Activated CD8-positive, alpha-beta memory T cell treated with anti-CD3 and anti-CD28 coated beads, Interleukin-2, amount 50 U/mL, for 1 hour (primary cell): ENCODE results near the gene NKX2-8.

Experiments used
- DNase-seq: peaks from one replicate; pipeline ENCODE4 v3.0.0-alpha.2; 2020; ENCODE audit errors: extremely low read depth

The NKX2-8 gene

DNA sequence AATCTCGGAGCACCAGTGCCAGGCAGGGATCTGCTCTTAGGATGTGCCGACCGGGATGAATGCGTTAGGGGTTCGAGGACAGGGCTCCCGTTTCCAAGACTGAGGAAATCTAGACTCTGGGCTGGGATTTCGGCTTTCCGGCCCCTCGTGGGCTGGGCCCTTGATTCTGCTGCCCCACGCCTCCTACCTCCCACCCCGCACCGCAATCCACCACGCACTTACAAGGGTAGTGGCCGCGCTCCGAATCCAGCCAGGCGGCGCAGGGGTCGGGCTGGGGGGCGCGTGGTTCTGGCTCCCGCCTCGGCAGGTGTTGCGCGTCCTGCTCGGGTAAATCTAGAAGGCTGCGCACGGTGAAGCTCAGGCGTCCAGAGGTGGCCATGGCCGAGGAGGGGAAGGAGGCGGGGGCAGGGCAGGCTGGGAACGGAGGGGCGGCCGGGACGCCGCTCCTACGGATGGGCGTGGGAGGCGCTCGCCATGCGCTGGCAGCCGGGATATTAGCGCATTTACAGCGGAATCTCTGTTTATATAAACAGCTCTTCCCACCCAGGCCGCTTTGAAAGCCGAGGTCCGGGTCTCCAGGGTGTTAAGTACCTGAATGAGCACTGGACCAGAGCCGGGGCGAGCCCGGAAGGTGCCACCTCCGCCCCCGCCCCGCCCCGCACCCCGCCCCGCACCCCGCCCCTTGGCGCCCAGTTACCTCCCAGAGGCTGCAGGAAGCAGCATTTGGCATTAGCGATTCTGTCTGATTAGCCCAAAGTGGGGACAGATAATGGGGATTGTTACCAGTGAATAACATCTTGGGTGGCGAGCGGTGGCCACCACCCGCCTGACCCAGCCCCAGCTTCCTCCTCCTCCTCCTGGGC, at the start of gene NKX2-8:
Gene NKX2-8 (minus strand): TSS at position 604 of the 863 bp plus-strand sequence. CDS start 225 bp downstream, at position 379.
- DNase-seq, result no peak

DNA sequence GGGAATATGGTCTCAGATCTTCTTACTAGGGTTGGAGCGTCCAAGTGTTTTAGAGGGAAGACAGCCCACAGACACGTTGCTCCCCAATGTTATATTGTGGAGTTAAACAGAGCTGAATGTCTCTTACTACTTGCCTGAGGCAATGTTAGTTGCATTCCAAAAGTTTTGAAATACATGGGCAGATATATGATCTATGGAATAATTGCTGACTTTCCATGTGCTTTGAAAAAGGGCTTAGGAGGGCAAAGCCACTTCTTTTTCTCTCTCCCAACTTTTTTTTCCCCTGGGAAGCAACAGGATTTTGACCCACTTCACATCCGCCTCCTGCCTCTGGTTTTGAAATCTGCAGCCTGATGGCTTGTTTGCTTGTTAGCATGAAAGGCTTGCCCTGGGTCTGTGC, 45.6 kb upstream of the NKX2-8 start:
- DNase-seq, result no peak

DNA sequence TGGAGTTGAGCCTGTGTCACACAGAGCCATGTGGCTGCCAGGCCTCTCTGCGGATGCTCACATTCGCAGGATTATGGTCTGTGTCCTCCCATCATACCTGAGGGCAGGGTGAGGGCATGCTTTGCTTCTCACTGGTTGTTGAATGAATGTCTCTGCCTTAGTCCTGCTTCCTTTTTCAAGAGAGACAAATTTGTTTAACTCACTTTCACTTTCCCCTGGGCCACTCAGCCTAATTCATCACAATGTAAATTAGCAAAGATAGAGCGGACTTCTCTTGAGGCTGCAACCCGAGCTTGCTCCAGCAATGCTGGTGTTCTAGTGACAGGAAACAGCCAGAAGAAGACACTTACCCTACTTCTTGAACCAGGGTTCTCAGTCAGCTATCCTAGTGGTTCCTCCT, 43.7 kb upstream of the NKX2-8 start:
- DNase-seq, result no peak

DNA sequence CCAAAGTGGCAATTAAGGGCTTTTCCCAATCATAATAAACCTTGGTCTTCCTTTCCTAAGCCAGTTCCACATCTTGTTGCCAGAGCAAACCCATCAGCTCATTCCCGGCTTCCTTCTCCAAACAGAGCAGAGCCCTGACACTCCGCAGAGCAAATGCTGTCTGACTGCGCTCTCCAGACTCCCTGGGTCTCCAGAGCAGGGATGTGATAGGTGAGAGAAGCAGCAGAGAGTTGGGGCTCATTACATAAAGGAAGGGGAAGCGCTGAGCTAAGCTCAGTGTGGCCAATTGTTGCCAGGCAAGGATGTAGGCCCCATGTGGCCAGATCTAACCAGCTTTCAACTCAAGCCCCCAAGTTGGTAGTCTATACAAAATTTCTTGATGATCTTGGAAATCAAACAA, 43.0 kb upstream of the NKX2-8 start:
- no peak for DNase-seq

DNA sequence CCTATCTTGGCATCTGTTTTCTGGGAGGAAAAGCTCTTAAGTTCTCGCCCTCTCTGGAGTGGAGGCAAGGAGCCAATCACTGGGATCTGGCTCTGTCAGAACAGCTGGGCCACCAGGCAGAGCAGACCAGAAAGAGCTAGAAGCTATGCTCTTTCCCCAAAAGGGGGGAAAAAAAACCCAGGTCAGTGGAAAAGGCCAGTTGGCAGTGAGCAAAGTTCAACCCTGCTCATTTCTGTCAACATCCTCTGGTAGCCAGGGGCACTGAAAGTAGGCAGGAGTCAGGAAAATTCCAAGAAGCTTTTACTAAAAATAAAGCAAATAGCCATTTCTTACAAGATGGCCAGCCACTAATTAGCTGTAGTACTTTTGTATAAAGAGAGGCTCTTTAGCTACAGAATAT, 42.6 kb upstream of the NKX2-8 start:
- DNase-seq, result no peak

DNA sequence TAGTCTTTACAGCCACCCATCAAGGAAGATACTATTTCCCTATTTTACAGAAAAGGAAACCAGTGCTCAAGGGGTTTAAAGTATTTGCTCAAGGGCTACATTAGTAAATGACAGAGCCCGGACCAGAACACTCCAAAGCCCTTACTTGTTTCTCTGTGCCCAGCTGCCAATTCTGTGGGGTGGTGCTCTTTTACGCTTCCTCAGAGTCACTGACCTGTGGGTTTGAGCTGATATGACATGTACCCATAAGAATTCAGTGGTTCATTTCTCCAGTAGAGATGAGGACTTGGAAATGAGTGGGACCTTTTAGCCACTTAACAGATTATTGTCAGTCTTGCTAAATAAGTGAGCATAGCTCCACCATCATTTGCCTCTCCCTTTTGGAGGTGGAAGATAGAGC, 37.4 kb upstream of the NKX2-8 start:
- no peak for DNase-seq

DNA sequence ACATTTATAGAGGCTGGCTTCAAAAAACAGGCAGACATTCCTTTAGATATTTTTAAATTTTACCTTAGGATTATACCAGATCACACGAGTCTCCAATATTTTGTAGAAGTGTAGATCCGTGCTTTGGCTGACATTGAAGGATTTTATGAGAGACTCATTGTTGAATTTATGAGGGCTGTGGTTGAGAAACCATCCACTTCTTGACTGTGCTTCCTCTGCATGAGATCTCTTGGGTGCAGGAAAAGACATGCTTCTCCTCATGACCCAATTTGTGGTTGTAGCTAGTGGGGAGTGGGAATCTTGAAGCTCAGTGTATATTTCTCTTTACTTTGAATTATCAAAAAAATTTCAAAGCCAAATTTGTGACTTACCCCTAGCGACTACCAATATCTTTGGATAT, 36.7 kb upstream of the NKX2-8 start:
- DNase-seq, result no peak

DNA sequence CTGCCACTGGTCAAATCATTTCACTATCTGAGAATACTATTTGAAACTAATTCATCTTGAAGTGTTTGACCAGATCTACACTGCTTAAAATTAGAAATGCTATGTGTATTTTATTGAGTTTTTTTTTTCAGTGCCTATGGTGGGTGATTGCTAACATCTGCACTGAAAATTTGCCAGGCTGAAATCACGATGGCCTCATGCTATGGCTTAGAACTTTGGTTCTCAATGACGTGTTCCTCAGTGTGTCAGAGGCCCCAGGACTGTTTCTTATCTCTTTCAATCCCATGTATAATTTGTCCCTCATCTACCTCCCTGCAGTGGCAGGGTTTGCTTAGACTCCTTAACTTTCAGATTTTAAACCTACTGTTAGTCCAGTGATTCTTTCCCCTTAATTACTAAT, 36.2 kb upstream of the NKX2-8 start:
- DNase-seq, result no peak

DNA sequence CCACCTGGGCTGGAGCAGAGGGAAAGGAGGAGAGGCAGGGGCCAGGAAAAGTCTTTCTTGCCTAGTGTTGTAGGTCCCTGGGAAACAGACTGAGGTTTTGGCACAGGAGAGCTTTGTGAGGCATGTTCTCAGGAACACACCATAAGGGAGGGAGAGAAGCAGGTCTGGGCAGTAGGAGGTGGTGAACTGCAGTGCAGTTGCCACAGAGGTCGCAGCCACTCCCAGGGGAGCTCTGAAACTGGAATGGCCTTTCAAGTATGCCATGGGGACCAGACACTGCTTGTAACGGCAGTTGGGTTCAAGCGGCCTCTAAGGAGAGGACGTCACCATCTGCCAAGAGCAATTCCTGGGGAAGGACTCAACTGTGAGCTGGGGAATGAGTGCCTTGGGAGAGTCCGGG, 35.4 kb upstream of the NKX2-8 start:
- DNase-seq, result no peak

DNA sequence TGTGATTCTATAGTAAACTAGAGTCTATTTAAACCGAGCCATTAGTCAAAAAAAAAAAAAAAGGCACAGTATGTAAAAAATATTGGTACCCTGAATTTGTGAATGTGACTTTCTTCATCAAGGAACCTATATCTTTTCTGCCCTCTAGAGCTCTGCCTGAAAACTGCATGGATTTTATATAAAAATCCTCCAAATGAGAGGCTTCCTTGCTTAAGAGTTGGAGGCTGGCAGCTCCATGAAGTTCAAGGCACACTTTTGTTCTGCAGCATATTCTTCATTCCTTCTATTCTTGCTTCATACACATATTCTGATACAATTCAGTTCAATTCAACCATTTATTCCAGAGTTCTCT, 23.1 kb upstream of the NKX2-8 start:
- DNase-seq, result no peak

DNA sequence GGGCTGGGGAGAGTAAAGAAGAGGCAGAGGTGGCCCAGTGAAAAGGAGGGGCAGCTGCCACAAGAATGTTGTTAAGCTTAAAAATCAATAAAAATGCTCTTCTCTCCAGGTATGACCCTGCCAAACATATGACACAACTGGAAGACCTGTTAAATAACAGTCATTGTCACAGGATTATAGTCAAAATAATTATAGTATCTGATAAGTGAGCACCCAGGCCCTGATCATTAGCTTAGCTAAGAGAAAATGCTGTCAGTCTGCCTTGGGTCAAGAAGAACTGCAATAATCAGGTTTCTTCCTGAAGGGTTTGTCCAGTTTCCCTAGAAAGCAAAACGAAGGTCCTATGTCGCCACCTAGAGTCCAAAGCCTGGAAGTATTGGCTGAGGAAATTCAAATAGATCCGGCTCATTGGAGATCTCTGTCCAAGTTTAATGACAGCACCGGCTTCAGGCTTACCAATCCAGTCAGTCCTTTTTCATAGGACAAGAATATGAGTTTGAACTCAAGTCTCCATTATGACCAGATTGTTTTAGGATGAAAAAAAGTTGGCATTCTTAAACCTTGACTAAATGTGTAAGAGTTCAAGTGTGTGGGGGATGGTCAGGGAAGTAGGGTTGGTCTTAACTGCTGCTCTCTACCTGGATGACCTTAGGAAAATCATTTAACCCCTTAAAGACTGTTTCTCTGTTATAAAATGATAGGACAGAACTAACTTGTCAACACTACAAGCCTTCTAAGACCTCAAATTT, 22.5 kb upstream of the NKX2-8 start:
- DNase-seq, result no peak

DNA sequence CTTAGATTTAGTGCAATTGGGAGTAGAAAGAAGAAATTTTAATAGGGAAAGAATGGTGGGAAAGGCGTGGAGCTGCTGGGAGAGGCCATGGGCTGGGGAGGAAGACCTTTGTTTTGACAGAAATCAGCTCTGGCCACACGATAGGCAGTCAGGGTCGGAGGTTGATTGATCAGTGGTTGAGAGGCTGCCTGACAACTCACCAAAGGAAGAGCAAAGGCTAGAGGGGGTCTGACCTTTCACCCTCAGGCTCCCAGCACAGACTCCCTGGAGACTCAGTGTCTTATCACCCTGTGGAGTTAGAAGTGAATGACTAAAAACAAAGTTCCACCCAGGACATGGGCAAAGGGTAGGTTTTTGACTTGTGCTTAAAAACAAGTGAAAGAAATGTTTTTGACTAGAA, 18.0 kb upstream of the NKX2-8 start:
- no peak for DNase-seq

DNA sequence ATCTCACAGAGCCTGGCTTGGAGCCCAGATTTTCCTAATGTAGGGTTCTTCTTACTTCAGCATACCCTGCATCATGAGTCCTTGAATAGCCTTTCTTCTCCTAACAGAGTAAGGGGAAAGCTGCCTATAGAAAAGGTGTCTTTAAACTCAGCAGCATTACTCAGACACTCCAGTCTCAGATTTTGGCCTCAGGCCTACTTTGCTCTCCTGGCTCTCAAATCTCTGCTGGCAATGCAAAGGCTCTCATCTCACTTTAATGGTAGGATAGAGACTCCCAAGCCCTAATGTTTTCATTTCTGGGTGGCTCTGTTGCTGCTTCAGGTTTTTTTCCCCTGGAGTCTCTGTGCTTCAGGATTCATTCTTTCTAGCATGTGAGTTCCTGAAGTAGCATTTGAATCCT, 9.1 kb upstream of the NKX2-8 start:
- no peak for DNase-seq

DNA sequence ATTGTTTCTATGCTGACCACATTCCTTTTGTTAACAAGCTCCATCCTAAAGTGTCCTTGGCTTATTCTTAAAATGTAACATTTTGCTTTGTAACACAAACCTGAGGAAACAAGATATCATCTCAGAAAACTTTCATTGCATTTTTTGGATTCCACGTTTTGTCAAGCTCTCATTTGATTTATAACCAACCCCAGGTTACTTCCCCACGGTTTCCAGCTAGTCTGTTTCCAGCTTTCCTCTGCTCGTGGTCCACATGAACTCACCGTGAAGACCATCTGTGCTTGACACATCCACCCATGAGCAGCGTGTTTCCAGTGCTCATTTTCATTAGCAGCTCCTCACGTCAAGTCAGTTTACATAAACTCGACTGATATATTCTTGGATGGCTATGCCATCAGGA, 6.4 kb upstream of the NKX2-8 start:
- no peak for DNase-seq

DNA sequence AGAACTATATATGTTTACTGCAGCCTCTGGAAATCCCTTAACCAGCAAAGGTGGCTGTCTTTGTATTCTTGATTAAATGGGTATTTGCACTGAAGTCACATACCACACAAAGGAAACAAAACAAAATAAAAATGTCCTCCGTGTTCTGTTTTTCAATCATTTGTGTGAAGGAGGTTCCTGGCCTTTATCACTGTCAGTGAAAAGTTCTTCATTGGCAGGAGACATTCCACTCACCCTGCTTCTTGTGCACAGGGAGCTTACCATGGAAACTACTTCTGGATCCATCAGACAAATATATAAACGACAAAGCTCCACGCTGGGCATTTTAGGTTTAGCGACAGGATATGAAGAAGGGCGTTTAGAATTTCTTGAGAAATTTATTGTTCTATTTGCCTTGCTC, 5.7 kb upstream of the NKX2-8 start:
- no peak for DNase-seq

DNA sequence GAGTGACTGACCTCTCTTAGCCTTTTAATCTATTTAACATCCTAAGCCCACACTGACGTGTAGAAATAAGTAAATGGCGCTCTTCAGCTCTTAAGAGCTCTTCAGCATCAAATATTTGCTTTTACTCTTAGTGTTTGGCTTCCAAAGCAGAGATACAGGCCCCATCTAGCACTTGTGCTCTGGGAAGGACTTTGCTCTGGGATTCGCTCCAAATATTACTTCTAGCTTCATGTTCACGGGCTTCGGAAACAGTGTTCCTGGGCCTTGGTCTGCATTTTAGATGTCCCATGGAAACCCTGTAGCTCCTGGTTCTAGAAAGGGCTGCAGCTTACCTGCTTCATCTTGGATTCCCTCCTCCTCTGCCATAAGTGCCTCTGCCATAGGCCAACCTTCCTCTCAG, 2.7 kb upstream of the NKX2-8 start:
- DNase-seq, result no peak

DNA sequence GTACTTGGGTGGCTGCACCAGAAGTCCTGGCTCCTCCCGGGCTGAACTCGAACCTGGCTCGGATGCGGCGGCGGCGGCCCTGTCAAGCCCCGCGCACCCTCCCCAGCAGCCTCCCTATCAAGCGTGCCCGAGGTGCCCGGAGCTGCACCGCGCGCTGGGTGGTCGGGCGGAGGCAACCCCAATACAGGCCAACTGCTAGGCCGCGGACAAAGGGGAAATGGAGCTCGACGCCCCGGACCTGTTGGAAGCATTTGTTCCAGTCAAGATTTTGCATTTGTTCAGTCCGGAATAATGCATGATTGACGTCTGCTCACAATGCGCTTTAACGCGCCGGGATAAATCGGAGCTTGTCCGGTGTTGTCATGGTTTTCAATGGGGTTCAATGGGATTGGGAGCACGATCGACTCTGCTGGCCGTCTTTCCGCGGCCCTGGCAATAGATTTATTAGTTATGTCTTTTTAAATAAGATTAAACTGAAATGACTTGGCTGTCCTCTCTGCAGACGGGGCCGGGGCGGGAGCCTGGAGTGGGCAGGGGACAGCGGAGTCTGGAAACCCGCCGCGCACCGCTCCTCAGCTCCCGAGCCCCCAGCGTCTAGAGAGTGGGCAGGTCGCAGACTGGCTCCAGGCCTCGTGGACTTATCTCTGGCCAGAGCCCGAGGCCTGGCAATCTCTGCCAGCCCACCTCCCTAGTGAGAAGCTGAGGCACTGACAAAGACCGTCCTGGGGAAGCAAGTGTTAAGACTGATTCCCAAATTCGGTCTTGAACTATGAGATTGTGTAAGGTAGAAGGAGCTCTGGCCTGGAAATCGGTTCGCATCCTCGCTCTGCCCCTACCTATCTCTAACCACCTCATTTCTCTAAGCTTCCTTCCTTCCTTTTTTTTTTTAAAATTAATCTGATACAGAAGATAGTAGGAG, 1.7 kb upstream of the NKX2-8 start:
- DNase-seq, result no peak

DNA sequence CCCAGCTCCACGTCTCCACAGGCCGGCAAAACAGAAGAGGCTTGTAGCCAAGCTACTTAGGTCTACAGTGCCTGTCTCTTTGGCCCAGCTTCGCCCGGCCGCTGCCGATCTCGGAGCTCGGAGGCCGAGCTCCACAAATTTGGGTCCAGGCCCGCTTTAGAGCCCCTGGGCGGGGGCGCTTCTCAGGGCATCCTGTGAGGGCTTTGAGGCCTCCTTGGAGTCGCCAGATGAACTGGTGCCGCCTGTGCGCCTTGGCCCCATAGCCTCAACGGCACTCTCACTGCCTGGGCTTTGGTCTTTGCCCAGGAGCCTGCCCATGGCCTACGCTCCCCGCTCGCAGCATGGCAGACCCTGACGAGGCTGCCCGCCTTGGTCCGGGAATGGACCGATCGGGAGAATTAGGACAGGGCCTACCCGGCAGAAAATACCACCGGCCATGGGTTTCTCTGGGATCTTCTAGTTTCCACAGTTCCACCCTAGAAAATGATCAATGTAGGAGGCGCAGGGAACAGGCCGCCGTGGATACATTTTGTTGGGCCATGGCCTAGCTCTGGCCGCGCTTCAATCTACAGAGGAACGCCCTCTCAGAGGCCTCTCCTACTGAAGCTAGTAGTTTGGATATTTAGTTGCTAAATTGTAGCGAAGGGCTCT, 953 bp upstream of the NKX2-8 start:
- DNase-seq, result no peak

DNA sequence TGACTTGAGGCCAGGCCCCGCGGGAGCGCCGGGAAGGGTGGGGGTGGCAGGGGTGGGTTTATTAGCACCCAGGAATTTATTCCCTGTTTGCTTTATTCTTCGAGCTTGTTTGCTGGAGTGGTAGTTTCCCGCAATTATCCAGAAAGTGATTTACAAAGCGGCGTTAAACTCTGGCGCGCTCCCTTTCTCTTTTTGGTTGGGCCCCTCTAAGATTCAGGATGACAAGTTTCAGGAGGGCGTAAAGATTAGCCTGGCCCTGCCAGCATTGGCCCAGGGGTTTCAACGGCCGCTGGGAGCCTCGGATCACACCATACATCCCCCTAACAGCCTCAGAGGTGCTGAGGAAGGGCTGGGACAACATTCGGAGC, 444 bp upstream of the NKX2-8 start:
- no peak for DNase-seq

DNA sequence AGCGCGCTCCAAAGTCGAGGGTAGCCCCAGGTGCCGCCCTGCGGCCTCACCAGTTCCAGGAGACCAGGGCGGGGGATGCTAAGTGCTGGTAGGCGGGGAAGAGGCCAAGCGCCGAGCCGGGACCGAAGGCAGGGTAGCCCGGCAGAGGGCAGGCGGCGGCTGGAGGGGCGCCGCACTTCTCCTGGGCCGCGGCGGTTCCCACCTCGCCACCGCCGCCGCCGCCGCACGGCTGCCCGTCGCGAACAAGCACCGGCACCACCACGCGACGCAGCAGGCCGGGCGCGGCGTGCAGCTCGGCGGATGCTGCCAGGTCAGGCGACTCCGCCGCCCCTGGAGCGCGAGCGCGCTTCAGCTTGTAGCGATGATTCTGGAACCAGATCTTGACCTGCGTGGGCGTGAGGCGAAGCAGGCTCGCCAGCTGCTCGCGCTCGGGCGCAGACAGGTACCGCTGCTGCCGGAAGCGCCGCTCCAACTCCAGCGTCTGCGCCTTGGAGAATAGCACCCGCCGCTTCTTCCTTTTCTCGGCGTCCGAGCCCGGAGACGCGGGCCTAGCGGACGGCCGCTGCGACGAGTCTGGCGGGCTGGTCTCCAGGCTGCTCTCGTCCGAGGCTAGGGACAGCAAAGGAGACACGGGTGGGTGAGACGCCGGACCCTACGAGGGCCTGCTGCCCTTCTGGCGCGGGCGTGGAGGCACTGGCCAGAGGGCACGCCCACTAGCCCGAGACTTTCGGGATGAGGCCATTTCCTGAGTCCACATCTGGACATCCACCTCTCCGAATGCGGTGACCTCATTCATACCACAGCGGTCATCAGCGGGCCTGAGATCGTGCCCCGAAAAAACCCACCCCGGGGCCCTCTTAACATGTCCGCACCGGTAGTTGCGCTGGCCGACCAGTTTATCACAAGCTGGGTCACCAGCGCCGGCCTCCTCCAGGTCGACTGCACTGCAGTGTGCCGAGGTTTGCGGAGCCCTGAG, 1.3 kb downstream of the NKX2-8 start:
- DNase-seq, result no peak
